Measurements from ENCODE around the gene KLHL29.

DNA sequence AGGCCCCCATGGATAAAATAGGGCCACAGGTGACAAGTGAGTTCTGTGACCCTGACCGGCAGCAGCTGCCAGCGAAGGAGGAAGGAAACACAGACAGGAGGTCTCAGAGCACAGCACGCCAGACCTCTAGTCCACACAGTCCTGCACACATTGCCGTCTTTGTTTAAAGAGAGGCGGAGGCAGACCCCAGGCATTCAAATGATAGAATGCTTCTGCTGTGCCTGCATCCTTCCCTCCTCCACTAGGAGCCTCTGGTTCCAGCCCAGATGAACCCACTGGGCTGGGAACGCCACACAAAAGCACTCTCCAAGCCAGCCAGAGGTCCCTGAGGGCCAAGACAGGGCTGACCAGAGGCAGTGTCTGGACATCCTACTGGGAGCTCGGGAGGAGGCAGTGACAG, 118.7 kb downstream of the KLHL29 start:
- no peak for TF ChIP-seq POLR2AphosphoS5 (IDR thresholded peaks at IDR 0.05)
- TF ChIP-seq, protein P1, sequence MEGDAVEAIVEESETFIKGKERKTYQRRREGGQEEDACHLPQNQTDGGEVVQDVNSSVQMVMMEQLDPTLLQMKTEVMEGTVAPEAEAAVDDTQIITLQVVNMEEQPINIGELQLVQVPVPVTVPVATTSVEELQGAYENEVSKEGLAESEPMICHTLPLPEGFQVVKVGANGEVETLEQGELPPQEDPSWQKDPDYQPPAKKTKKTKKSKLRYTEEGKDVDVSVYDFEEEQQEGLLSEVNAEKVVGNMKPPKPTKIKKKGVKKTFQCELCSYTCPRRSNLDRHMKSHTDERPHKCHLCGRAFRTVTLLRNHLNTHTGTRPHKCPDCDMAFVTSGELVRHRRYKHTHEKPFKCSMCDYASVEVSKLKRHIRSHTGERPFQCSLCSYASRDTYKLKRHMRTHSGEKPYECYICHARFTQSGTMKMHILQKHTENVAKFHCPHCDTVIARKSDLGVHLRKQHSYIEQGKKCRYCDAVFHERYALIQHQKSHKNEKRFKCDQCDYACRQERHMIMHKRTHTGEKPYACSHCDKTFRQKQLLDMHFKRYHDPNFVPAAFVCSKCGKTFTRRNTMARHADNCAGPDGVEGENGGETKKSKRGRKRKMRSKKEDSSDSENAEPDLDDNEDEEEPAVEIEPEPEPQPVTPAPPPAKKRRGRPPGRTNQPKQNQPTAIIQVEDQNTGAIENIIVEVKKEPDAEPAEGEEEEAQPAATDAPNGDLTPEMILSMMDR (IDR thresholded peaks at IDR 0.05 in 8 of 11, conservative IDR thresholded peaks at IDR 0.05 in 3 of 11), result no peak
- no peak for TF ChIP-seq POLR2A (IDR thresholded peaks at IDR 0.05)
